ENCODE results near the gene CAMK1G. TPM values are rescaled to one million over a fixed set of nuclear protein-coding genes. Genes with fewer than 3 reads are reported as not detected.

The CAMK1G gene
- total and polyA plus RNA-seq, 12 donors: 0.11 to 0.71 (median 0.21) TPM; not detected in 9

DNA sequence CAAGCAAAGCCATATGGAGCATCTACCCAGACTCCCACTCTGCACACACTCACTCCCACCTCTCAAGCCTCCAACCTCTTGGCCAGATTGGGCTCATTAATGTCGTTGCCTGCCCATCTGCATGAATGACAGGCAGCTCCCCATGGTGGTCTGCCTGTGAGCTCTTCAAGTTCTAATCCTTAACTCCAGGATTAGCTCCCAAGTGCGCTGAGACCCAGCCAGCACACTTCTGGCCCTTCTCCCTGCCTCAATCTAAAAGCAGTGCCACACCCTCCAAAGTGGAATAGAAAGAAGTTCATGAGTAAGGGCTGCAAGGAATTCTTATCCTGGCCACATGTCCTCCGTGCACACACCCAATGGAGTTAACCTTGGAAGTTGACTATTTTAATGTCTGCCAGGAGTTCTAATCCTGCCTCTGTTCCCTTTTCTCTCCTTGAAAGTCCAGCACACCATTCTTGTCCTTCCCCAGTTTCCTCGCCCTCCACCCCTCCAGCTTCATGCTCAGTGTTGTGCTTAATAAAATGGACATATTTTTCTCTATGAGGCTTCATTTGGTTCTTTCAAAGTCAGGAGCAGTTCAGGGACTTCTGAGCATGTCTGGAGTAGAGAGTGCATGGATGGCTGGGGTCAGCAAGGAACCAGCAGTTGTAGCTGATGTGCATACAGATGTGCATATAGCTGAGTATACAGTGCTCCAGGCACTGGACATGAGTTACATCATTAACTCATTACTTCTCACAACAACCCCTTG, 30.1 kb downstream of the CAMK1G start:
- ATAC-seq (no peak), DNase-seq (no peak)
- no peaks in the 10 kb centered on the region for H3K9me3 ChIP-seq
- peaks cover 0 to 29% (median 21%) of the 10 kb centered on the region in 9 donors for H3K4me1 ChIP-seq
- TF ChIP-seq, protein P1, sequence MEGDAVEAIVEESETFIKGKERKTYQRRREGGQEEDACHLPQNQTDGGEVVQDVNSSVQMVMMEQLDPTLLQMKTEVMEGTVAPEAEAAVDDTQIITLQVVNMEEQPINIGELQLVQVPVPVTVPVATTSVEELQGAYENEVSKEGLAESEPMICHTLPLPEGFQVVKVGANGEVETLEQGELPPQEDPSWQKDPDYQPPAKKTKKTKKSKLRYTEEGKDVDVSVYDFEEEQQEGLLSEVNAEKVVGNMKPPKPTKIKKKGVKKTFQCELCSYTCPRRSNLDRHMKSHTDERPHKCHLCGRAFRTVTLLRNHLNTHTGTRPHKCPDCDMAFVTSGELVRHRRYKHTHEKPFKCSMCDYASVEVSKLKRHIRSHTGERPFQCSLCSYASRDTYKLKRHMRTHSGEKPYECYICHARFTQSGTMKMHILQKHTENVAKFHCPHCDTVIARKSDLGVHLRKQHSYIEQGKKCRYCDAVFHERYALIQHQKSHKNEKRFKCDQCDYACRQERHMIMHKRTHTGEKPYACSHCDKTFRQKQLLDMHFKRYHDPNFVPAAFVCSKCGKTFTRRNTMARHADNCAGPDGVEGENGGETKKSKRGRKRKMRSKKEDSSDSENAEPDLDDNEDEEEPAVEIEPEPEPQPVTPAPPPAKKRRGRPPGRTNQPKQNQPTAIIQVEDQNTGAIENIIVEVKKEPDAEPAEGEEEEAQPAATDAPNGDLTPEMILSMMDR (IDR thresholded peaks at IDR 0.05): no peak
- no peaks in the 10 kb centered on the region for H3K27me3 ChIP-seq
- H3K27ac ChIP-seq: no peak overlapping the region
- 69 to 71% methylated on average over 4 of the region's 4 CpGs for WGBS, 2 donors
- H3K4me3 ChIP-seq: no peak overlapping the region
- no peaks in the 10 kb centered on the region for H3K36me3 ChIP-seq
- intact Hi-C loops (cut with DNase I): no loop called here

DNA sequence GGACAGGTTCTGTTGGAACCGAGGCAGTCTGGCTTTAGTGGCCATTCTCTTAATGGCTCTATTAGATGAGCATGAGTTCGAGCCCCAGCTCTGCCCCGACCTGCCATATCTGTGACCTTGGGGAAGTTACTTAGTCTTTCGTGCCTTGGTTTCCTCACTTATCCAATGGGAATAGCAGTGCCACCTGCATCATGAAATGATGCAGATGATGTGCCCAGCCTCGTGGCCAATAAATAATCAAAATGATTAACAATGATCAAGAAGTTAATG, 30.6 kb downstream of the CAMK1G start:
- H3K4me1 ChIP-seq: peaks cover 1 to 34% (median 23%) of the 10 kb centered on the region in 9 donors
- no peak overlapping the region for H3K27ac ChIP-seq
- H3K36me3 ChIP-seq: no peaks in the 10 kb centered on the region
- ATAC-seq: no peak
- H3K27me3 ChIP-seq: no peaks in the 10 kb centered on the region
- intact Hi-C loops (cut with DNase I): no loop called here
- no peak for DNase-seq
- WGBS, 2 donors: 89 to 91% methylated on average over 5 of the region's 5 CpGs
- no peak overlapping the region for H3K4me3 ChIP-seq
- TF ChIP-seq, protein P1 (IDR thresholded peaks at IDR 0.05): no peak
- no peaks in the 10 kb centered on the region for H3K9me3 ChIP-seq

DNA sequence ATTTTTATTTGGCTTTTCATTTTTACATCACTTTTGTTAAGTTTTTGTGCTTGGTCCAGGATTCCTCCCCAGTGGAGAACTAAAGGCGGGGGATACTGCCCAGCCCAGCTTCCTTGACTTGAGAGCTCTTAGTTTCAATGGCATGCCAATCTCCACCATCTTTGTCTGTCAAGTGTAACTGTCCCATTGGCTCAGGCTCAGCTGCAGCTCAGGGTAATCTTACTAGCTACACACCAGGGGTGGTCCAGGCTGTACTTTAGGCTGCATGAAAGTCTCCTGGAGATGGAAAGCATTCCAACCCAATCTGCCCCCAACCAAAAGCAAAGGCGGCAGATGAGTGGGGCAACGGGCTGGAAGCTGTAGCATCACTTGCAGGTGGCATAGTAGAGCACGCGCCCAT, 31.4 kb downstream of the CAMK1G start:
- WGBS, 2 donors: 96% methylated on average over 5 of the region's 5 CpGs
- ATAC-seq: no peak

DNA sequence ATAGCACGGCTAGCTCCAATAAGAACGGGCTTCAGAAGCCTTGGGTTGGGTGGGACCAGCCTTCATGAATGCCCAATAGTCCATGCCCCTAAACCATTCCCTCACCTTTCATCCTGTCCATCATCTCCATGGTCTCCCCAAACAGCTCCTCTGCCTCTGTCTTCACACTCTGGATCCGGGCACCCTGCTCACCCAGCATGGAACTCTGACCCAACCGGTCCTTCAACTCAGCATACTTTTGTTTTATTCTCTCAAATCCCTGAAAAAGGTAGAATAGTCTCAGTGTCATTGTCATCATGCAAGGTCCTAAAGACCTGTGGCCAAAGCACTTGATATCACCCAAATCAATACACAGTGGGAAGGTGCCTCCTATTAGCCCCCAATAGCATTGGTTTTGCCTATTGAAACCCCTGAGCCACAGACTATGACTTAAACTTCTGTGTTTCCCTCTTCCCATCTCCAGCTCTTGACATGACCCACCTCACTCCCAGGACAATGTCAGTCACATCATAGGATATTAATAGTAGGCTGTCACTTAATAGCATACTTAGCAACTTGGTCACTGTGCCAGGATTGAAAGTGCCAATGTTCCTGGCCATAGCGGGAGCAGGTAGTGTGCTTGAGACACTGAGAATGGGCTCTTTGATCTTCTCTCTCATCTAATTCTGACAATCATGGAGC, 33.0 kb downstream of the CAMK1G start:
- ATAC-seq: peak; percentile 74 to 92 (median 84)
- no peaks in the 10 kb centered on the region for H3K9me3 ChIP-seq

More for the DNA sequence above, 31.4 kb downstream of the CAMK1G start:
- DNase-seq: no peak
- Histone ChIP-seq H3K9me3 (no peaks in the 10 kb centered on the region), H3K4me3 (no peak overlapping the region), H3K27ac (no peak overlapping the region), H3K4me1 (peaks cover 5 to 40% (median 26%) of the 10 kb centered on the region in 9 donors), H3K27me3 (no peaks in the 10 kb centered on the region), H3K36me3 (no peaks in the 10 kb centered on the region)
- intact Hi-C loops (cut with DNase I): no loop called here
- TF ChIP-seq, protein P1 (IDR thresholded peaks at IDR 0.05): no peak

More for the DNA sequence above, 33.0 kb downstream of the CAMK1G start:
- Histone ChIP-seq H3K27ac (peak overlapping the region in 8 of 10 donors; percentile 36 to 79 (median 62)), H3K4me1 (peaks cover 9 to 51% (median 34%) of the 10 kb centered on the region in 9 donors), H3K27me3 (no peaks in the 10 kb centered on the region), H3K4me3 (no peak overlapping the region), H3K36me3 (no peaks in the 10 kb centered on the region)
- 90% methylated on average over 5 of the region's 5 CpGs for WGBS, 2 donors
- intact Hi-C loops (cut with DNase I): no loop called here
- DNase-seq: peak in 1 of 2 donors; percentile 56
- TF ChIP-seq, protein P1 (IDR thresholded peaks at IDR 0.05): no peak

All from heart right ventricle (tissue), 16 donors.